GM21528 (cell line): ENCODE measurements around the gene NR2F6.

Experiments used
- ATAC-seq: cut with Tn5 transposase; IDR thresholded peaks from one replicate; pipeline ENCODE4 v1.9.1; 2021; ENCODE audit warnings: mild to moderate bottlenecking, moderate library complexity; ENCODE audit not compliant: unreplicated experiment, low FRiP score

The NR2F6 gene

GRCh38 chr19:17240826-17241399 is 4.8 kb downstream of the NR2F6 start:
- no peak for ATAC-seq

- ATAC-seq, result no peak
Measured at GRCh38 chr19:17240062-17240752, 5.5 kb downstream of the NR2F6 start.

DNA sequence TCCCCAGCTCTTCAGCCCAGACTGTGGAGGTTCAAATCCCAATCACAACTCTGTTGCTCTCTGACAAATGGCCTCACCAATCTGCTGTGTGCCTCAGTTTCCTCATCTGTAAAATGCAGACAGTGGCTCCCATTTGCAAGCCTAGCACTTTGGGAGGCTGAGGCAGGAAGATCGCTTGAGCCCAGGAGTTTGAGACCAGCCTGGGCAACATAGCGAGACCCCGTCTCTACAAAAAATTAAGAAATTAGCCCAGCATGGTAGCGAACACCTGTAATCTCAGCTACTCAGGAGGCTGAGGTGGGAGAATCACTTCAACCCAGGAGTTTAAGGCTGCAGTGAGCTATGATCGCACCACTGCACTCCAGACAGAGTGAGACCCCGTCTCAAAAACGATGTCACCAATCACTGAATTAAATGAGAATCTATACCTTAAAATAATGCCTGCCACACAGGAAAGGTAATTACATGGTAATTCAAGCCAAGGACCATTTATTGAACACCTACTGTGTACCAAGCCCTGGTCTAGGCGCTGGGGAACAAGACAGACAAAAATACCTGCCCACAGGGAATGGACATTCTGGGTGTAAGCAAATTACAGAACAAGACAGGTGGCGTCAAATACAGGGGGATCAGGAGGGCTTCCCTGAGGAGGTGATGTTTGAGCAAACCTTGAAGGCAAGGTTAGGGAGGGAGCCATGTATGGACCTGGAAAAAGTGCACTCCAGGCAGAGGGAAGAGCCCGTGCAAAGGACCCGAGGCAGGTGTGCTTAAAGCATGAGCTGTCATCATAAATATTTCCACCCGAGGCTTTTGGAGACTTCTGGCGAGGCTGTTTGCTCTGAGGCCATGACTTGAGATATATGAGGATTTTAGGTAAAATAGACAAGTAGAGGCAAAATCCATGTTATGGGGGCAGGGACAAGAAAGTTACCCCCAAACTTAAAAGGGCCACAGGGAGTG is 7.7 kb downstream of the NR2F6 start:
- ATAC-seq, result no peak

GRCh38 chr19:17236811-17237543 is 8.7 kb downstream of the NR2F6 start:
- ATAC-seq, result no peak

- no peak for ATAC-seq
Measured at GRCh38 chr19:17235971-17236777, 9.5 kb downstream of the NR2F6 start.

DNA sequence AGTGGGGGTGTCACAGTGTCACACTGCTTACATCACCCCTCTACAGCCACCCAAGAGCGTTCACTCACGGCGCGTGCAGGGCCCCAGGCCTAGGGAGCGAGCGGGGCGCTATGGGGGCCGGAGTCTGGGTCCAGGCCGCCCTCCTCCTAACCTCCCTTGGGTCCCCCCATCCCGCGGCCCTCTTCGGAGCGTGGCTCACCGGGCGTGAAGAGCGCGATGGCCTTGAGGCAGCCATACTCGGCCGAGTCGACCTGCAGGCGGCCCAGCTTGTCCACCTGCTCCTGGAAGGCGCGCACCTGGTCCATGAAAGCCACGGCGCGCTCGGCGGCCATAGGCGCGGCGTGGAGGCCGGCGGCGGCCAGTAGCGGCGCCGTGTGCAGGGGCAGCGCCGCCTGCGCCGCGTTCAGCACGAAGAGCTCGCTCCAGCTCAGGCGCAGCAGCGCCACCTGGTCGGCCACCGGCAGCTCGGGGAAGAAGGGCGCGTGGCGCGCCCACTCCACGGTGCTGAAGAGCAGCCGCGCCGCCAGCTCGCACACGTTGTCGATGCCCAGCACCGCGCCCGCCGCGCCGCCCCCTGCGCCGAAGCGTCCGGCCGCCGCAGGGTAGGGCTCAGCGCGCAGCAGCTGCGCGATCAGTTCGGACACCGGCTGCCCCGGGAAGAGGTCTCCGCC is 10.3 kb downstream of the NR2F6 start:
- no peak for ATAC-seq

DNA sequence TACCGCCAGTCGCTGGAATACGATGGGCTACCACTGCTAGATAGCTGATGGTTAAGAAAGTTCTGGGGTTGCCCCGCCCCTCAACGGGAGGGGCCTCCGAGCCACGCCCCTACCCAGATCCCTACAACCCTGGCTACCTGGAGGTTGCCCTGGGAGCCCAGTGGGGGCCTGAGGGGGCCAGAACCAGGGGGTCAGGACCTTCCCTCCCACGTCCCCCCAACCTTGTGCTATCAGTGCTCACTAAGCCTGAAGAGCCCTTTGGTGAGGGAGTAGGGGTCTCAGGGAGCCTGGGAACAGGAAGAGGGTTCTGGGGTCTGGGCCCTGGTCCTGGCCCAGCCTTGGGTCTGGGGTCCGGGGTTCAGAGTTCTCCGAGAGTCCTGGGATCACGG is 10.8 kb downstream of the NR2F6 start:
- no peak for ATAC-seq

GRCh38 chr19:17232258-17232657 is 13.5 kb downstream of the NR2F6 start:
- ATAC-seq, result no peak

DNA sequence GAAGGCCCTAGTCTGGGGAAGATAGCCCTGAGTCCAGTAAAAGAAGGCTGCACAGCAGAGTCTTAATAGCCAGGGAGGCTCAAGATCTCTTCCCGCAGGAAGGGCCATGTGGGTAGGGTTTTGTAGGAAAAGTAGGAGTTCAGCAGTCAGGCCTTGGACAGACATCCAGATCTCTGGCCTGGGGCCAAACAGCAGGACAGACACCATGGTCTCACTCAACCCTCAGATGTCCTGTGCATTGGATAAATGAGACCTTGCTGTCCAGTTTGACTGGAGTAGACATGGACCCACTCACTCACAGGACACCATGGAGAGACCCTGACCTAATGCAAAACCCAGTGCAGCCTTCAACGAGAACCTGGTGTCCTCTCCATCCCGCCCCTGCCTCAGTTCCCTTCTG is 15.8 kb downstream of the NR2F6 start:
- no peak for ATAC-seq

DNA sequence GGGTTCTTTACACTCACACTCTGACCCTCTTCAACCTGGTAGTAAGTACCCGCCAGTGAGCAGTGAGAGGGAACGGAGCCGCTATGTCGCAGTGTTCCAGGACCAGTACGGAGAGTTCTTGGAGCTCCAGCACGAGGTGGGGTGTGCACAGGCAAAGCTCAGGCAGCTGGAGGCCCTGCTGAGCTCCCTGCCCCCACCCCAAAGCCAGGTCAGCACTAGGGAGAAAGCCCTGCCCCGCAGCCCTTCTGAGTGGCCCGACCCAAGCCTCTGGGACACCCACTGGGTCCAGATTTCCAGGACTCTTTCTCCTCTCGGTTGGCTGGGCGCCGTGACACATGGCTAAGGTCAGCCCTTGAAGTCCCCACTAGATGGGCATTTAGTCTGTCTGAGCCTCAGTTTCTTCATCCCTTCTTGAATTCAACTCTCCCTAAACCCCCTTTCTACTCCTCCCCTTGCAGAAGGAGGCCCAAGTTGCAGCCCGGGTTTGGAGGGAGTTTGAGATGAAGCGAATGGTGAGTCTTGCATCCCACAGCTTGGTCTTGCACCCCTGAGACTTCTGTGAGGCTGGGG is 17.8 kb downstream of the NR2F6 start:
- ATAC-seq, result no peak

DNA sequence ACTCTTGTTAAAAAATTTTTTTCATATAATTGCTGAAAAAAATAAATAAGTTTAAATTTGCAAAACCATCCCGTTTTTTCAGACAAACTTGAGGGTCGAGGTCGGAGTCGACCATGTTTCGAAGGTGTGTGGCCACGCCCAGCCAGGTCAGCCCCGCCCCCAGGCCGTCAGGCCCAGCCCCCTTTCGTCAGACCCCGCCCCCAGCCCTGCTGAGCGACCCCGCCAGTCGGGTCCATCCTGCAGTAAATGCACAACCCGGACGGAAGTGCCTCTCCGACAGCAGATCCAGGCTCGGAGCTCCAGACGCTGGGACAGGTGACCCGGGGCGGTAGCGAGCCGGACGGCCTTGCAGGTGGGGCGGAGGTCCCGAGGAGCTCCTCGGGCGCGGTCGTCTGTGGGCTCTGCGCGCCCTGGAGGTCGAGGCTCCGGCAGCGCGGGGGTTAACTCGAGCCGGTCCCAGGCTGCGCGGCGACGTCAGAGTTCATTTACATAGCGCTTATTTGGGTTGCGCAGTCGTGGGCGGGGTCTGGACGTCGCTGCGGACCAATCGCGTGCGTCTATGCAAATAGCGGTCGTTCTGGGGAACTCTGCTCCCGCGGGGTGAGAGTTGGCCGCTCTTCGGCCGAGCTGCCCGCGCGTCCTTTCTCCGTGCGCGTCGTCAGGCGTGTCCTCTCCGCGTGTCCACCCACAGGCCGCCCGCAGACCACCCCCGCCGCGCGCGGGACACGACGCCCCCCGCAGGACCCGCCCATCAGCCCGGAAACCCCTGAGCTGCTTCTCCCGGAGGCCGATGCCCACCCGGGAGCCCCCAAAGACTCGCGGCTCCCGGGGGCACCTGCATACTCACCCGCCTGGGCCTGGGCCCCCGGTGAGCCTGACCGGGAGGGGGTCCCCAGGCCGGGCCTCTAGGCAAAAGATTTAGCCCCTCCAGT is 19.5 kb downstream of the NR2F6 start, which contains the start of gene OCEL1:
Gene OCEL1, plus strand, starts transcription at position 225 of the 932 bp plus-strand sequence. Its CDS starts 22 bp downstream, at position 247.
- ATAC-seq, result peak; percentile 77

- no peak for ATAC-seq
Measured at GRCh38 chr19:17225053-17225452, 20.7 kb downstream of the NR2F6 start.

DNA sequence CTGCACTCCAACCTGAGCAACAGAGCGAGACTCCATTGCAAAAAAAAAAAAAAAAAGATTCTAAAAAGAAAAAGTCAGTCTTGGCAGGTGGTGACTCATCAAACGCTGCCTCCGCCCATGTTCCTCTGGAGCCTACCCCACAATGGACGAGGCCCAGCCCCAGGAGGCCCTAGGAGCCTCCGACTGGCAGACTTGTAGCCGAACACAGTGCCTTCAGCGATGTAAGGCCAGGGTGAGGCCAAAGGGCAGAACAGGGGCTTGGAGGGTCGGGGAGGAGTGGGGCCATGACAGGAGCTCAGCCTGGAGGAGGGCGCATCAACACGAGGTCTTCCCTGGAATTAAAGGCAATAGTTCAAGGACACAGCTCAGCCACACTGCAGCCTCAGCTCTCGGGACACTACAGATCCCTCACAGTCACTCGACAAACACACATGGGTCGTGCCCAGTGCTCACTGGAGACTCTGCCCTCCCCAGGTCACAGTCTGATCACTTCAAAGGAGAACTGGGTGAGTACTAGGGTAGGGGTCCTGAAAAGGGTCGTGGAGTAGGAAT is 25.4 kb downstream of the NR2F6 start:
- no peak for ATAC-seq

GRCh38 chr19:17219286-17219685 is 26.4 kb downstream of the NR2F6 start:
- no peak for ATAC-seq

GRCh38 chr19:17216058-17216670 is 29.6 kb downstream of the NR2F6 start:
- no peak for ATAC-seq

GRCh38 chr19:17215127-17215971 is 30.4 kb downstream of the NR2F6 start, which contains the start of gene USE1:
TSS of gene USE1 (plus strand) at chr19:17215357. CDS start at chr19:17215406, 49 bp downstream.
- ATAC-seq, result no peak
